Effector memory CD8-positive, alpha-beta T cell (primary cell): Measurements from ENCODE around the gene GAGE13.
"Not testable (repeated sequence)": the region's sequence is repeated elsewhere in the genome, so short reads cannot be mapped to it uniquely, and the experiment has no call there.

ENCODE experiments used
- ATAC-seq: fragments of 150-1000 bp; cut with Tn5 transposase; replicated peaks from 2 replicates; pipeline ENCODE4 v1.10.0; 2021; ENCODE audit warnings: mild to moderate bottlenecking, moderate library complexity
- DNase-seq, 3 experiments: peaks; one replicate each; pipeline ENCODE4 v3.0.0; 2021
- H3K27ac Mint-ChIP-seq, 2 donors: one replicate each; pipeline ENCODE4 v1.8.0; 2022; ENCODE audit warnings: mild to moderate bottlenecking in 2 of 2, mixed read lengths in 2 of 2, moderate library complexity in 2 of 2
- H3K27me3 Mint-ChIP-seq, 2 donors: one replicate each; pipeline ENCODE4 v1.8.0; 2022; ENCODE audit warnings: mixed read lengths in 2 of 2
- H3K36me3 Mint-ChIP-seq: one replicate; pipeline ENCODE4 v1.8.0; 2022; ENCODE audit warnings: mild to moderate bottlenecking, moderate library complexity, mixed read lengths; ENCODE audit not compliant: insufficient read depth
- H3K4me1 Mint-ChIP-seq, 2 donors: one replicate each; pipeline ENCODE4 v1.8.0; 2022; ENCODE audit warnings: low read depth in 2 of 2, mixed read lengths in 2 of 2
- H3K4me3 Mint-ChIP-seq, 2 donors: one replicate each; pipeline ENCODE4 v1.8.0; 2022; ENCODE audit warnings: mild to moderate bottlenecking in 2 of 2, mixed read lengths in 2 of 2, moderate library complexity in 2 of 2
- H3K9me3 Mint-ChIP-seq, 2 donors: one replicate each; pipeline ENCODE4 v1.8.0; 2022; ENCODE audit warnings: mixed read lengths in 2 of 2

Gene GAGE13

DNA sequence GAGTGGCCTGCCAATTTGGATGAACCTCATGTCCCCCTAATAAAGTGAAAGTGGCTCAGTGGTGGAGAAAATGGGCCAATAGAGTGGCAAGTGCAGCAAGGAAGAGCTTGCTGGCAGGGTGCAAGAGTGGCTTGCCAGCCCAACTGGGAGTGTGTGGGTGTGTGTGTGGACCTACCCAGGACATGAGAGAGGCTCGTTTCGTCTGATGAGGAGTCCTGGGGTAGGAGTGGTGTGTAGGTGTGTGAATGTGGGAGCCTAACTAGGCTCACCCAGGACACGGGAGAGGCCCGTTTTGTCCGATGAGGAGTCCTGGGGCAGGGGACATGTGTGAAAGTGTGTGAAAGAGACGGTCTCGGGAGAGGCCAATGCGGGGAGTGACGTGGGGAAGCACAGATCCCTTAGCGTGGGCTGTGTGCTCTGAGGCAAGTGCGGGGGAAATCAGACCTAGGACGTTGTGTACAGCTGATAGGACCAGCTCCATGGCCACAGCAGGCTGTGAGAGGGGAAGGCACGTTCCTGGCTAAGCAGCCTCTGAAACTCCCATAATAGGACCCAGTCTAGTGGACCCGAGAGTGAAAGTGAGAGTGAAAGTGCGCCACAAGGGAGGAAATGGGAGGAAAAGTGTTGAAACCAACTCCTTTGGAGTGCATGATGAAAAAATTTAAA, 22.6 kb upstream of the GAGE13 start:
- ATAC-seq (peak; percentile 51), DNase-seq (peak in 1 of 3 experiments; percentile 1)

GRCh38 chrX:49309401-49309981, 21.9 kb upstream of the GAGE13 start:
- Mint-ChIP-seq H3K9me3 (no peaks in the 10 kb centered on the region), H3K27ac (peak overlapping the region; percentile 77 to 94), H3K4me1 (peaks cover 21% of the 10 kb centered on the region in 2 donors), H3K36me3 (no peaks in the 10 kb centered on the region), H3K4me3 (peak overlapping the region; percentile 82 to 87), H3K27me3 (no peaks in the 10 kb centered on the region)
- ATAC-seq (peak; percentile 83), DNase-seq (peak; percentile 8 to 29 (median 20))

More for the DNA sequence above, 22.6 kb upstream of the GAGE13 start:
- peak overlapping the region; percentile 77 to 94 for H3K27ac Mint-ChIP-seq
- no peaks in the 10 kb centered on the region for H3K36me3 Mint-ChIP-seq
- no peaks in the 10 kb centered on the region for H3K9me3 Mint-ChIP-seq
- peak overlapping the region; percentile 82 to 87 for H3K4me3 Mint-ChIP-seq
- no peaks in the 10 kb centered on the region for H3K27me3 Mint-ChIP-seq
- H3K4me1 Mint-ChIP-seq: peaks cover 21% of the 10 kb centered on the region in 2 donors

GRCh38 chrX:49310371-49310770, 21.0 kb upstream of the GAGE13 start:
- Mint-ChIP-seq H3K4me3 (peak overlapping the region in 1 of 2 donors; percentile 82), H3K27me3 (no peaks in the 10 kb centered on the region), H3K27ac (peak overlapping the region; percentile 77 to 94), H3K4me1 (peaks cover 21% of the 10 kb centered on the region in 2 donors), H3K9me3 (no peaks in the 10 kb centered on the region), H3K36me3 (no peaks in the 10 kb centered on the region)
- DNase-seq (no peak), ATAC-seq (no peak)

DNA sequence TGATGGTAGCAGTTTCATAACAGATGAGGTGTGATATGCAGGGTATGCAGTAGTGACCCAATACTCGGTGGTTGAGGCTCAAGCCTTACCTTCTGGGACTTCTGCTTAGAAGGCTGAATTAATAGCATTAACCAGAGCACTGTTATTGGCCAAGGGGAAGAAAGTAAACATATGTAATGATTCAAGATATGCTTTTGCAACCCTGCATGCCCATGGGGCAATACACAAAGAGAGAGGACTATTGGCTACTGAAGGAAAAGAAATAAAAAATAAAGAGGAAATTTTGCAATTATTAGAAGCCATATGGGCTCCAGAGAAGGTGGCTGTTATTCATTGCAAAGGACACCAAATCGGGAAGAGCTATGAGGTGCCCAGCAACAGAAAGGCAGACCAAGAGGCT, 19.2 kb upstream of the GAGE13 start:
- no peaks in the 10 kb centered on the region for H3K9me3 Mint-ChIP-seq
- no peaks in the 10 kb centered on the region for H3K27me3 Mint-ChIP-seq
- H3K36me3 Mint-ChIP-seq: no peaks in the 10 kb centered on the region
- H3K27ac Mint-ChIP-seq: no peak overlapping the region
- no peak for ATAC-seq
- no peak overlapping the region for H3K4me3 Mint-ChIP-seq
- peaks cover 21% of the 10 kb centered on the region in 2 donors for H3K4me1 Mint-ChIP-seq
- DNase-seq: no peak

DNA sequence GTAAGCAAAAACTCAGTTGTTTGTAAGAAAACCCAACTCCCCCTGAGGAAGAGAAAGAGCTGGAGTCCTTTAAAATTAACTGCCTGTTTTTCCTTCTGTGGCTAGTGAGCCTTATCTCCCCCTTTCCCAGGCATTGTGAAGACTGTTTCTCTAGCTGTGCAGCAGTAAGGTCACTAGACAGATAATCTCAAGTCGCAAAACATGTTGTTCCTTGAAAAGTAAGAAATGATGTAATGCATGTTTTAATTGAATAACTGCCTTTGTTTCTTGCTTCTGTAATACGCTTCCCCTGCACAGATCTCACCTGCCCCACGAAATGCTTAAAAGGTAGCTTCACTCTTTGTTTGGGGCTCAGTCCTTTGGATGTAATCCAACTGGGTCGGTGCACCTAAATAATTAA, 15.3 kb upstream of the GAGE13 start:
- ATAC-seq (no peak), DNase-seq (no peak)
- H3K27me3 Mint-ChIP-seq: no peaks in the 10 kb centered on the region
- no peak overlapping the region for H3K27ac Mint-ChIP-seq
- H3K36me3 Mint-ChIP-seq: no peaks in the 10 kb centered on the region
- H3K4me3 Mint-ChIP-seq: no peak overlapping the region
- no peaks in the 10 kb centered on the region for H3K9me3 Mint-ChIP-seq
- H3K4me1 Mint-ChIP-seq: no peaks in the 10 kb centered on the region

DNA sequence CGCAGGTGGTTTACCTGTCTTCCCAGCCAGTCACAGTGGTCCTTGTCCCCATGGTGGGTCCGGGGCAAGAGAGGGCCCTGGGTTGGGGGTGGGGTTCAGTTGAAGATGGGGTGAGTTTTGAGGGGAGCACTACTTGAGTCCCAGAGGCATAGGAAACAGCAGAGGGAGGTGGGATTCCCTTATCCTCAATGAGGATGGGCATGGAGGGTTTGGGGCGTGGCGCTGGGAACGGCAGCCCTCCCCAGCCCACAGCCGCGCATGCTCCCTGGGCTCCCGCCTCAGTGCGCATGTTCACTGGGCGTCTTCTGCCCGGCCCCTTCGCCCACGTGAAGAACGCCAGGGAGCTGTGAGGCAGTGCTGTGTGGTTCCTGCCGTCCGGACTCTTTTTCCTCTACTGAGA, 9.6 kb upstream of the GAGE13 start, which contains the start of gene GAGE12J:
Gene GAGE12J (plus strand): TSS at position 301 of the 400 bp plus-strand sequence. CDS start 1,157 bp downstream, outside the sequence.
- not testable (repeated sequence) for H3K4me3 Mint-ChIP-seq, H3K36me3 Mint-ChIP-seq, H3K9me3 Mint-ChIP-seq, H3K27ac Mint-ChIP-seq, H3K27me3 Mint-ChIP-seq, ATAC-seq, H3K4me1 Mint-ChIP-seq, DNase-seq

DNA sequence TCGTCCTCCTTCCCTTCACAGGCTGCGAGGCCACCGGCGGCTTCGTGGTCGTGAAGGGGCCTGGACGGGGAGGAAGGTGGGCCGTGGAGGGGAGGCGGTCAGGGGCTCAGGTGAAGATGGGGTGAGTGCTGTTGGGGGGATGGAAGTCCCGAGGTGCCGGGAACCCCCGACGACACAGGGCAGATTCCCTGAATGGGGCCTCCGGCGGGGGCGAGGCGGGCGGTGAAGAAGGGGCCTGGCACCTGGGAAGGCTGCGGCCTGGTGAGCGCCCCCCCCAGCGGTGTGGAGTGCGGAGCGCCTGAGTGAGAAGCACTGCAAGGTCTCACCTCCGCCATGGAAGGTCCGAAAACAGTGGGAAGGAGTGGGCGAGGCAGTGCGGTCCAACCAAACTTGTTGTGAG, 9.1 kb upstream of the GAGE13 start:
- not testable (repeated sequence) for H3K36me3 Mint-ChIP-seq, DNase-seq

GRCh38 chrX:49323735-49324134, 7.6 kb upstream of the GAGE13 start:
- ATAC-seq, H3K27me3 Mint-ChIP-seq, H3K27ac Mint-ChIP-seq, H3K9me3 Mint-ChIP-seq, H3K4me1 Mint-ChIP-seq, DNase-seq, H3K36me3 Mint-ChIP-seq, H3K4me3 Mint-ChIP-seq: not testable (repeated sequence)

More for the DNA sequence above, 9.1 kb upstream of the GAGE13 start:
- not testable (repeated sequence) for H3K9me3 Mint-ChIP-seq, ATAC-seq, H3K27ac Mint-ChIP-seq, H3K4me3 Mint-ChIP-seq, H3K4me1 Mint-ChIP-seq, H3K27me3 Mint-ChIP-seq

DNA sequence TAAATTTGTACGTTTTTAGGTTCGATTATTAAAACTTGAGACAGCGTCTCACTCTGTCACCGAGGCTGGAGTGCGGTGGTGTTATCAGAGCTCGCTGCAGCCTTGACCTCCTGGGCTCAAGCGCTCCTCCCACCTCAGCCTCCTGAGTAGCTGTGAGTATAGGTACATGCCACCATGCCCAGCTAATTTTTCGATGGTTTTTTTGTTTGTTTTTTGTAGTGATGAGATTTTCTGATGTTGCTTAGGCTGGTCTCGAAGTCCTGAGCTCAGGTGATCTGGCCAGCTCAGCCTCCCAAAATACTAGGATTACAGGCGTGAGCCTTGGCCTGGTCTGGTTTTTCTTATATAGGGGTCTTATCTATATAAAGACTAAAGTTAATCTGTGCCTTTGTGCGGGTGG, 961 bp upstream of the GAGE13 start:
- H3K4me3 Mint-ChIP-seq, H3K27me3 Mint-ChIP-seq, ATAC-seq, DNase-seq, H3K9me3 Mint-ChIP-seq, H3K4me1 Mint-ChIP-seq, H3K36me3 Mint-ChIP-seq, H3K27ac Mint-ChIP-seq: not testable (repeated sequence)

GRCh38 chrX:49331841-49332240, 459 bp downstream of the GAGE13 start:
- H3K4me1 Mint-ChIP-seq, H3K27me3 Mint-ChIP-seq, H3K9me3 Mint-ChIP-seq, ATAC-seq, H3K27ac Mint-ChIP-seq, H3K4me3 Mint-ChIP-seq, H3K36me3 Mint-ChIP-seq, DNase-seq: not testable (repeated sequence)

DNA sequence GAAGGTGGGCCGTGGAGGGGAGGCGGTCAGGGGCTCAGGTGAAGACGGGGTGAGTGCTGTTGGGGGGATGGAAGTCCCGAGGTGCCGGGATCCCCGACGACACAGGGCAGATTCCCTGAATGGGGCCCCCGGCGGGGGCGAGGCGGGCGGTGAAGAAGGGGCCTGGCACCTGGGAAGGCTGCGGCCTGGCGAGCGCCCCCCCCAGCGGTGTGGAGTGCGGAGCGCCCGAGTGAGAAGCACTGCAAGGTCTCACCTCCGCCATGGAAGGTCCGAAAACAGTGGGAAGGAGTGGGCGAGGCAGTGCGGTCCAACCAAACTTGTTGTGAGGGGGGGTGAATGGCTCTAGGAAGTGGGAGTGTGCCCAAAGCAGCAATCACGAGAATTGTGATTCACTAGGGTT, 10.1 kb downstream of the GAGE13 start:
- H3K9me3 Mint-ChIP-seq, H3K27ac Mint-ChIP-seq, H3K36me3 Mint-ChIP-seq, DNase-seq, H3K4me3 Mint-ChIP-seq, H3K4me1 Mint-ChIP-seq, H3K27me3 Mint-ChIP-seq, ATAC-seq: not testable (repeated sequence)

DNA sequence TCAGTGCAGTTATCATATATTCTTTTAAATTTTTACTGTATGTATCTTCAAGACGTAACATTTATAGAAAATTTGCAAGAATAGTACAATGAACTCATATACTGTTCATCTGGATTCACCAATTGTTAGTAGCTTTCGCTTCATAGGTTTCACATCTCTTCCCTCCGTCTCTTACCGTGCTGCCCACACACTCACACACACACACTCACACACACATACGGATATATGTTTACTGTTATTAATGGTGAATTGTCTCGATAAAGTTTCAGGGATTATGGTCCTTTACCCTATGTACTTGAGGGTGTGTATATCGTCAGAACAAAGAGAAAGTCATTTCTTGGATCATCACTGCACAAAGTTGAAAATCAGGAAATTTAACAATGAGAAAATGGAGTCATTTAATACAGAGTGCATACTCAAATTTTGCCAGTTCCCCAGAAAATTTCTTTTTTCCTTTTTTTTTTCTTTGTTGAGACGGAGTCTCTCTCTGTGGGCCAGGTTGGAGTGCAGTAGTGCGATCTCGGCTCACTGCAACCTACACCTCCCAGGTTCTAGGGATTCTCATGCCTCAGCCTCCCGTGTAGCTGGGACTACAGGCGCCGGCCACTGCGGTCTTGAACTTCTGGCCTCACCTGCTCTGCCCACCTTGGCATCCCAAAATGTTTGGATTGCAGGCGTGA, 13.3 kb downstream of the GAGE13 start:
- H3K27ac Mint-ChIP-seq, H3K9me3 Mint-ChIP-seq, H3K4me3 Mint-ChIP-seq, H3K36me3 Mint-ChIP-seq, DNase-seq, ATAC-seq, H3K4me1 Mint-ChIP-seq, H3K27me3 Mint-ChIP-seq: not testable (repeated sequence)

- H3K9me3 Mint-ChIP-seq, H3K27me3 Mint-ChIP-seq, H3K4me3 Mint-ChIP-seq, H3K4me1 Mint-ChIP-seq, H3K36me3 Mint-ChIP-seq, DNase-seq, ATAC-seq, H3K27ac Mint-ChIP-seq: not testable (repeated sequence)
These were observed 14.0 kb downstream of the GAGE13 start for GRCh38 chrX:49345402-49345801.

DNA sequence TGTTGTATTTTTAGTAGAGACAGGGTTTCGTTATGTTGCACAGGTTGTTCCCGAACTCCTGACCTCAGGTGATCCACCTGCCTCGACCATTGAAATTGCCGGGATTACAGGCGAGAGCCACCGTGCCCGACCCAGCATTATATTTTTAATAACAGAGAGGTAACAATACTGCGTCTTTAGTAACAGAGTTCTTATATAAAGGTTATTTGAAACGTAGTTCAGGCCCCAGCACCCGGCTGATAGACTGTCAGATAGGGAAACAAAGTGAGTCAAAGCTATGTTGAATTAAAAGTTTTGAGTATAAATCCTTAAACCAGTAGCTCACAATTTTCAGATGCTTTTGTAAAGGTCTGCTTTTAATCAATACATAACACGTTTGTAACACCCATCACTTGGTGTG, 14.8 kb downstream of the GAGE13 start:
- not testable (repeated sequence) for H3K4me3 Mint-ChIP-seq, H3K9me3 Mint-ChIP-seq, H3K36me3 Mint-ChIP-seq, H3K4me1 Mint-ChIP-seq, ATAC-seq, DNase-seq, H3K27me3 Mint-ChIP-seq, H3K27ac Mint-ChIP-seq
